Osteoblast (primary cell): ENCODE data around the gene SLC1A7. TPM values are rescaled to one million over a fixed set of nuclear protein-coding genes. Genes with fewer than 3 reads are reported as not detected.

Source experiments
- DNase-seq: peaks from one replicate; pipeline ENCODE4 v3.0.0; 2011; ENCODE audit warnings: low spot score, mixed read lengths; ENCODE audit not compliant: insufficient read length; ENCODE audit errors: missing footprints
- H2AFZ ChIP-seq: 2 replicates; pipeline ENCODE4 v1.6.0; 2011; ENCODE audit warnings: mild to moderate bottlenecking, low read length
- H3K27ac ChIP-seq: 2 replicates; pipeline ENCODE4 v1.5.1; 2011; ENCODE audit warnings: mild to moderate bottlenecking, low read depth, low read length, moderate library complexity
- H3K27me3 ChIP-seq: 2 replicates; pipeline ENCODE4 v1.6.0; 2012; ENCODE audit warnings: mild to moderate bottlenecking, control low read depth, inconsistent platforms, low read length, moderate library complexity; ENCODE audit not compliant: insufficient read depth
- H3K36me3 ChIP-seq: 2 replicates; pipeline ENCODE4 v1.5.1; 2011; ENCODE audit warnings: mild to moderate bottlenecking, low read length, control low read depth, moderate library complexity; ENCODE audit not compliant: insufficient read depth
- H3K4me1 ChIP-seq: 2 replicates; pipeline ENCODE4 v1.5.1; 2011; ENCODE audit warnings: mild to moderate bottlenecking, low read length, control low read depth, moderate library complexity; ENCODE audit not compliant: insufficient read depth
- H3K4me2 ChIP-seq: 2 replicates; pipeline ENCODE4 v1.6.0; 2011; ENCODE audit warnings: mild to moderate bottlenecking, low read length; ENCODE audit not compliant: insufficient read depth
- H3K4me3 ChIP-seq: fragments of 200-600 bp; sonication (generic); 3 replicates; pipeline ENCODE4 v1.5.1; 2012; ENCODE audit warnings: mild to moderate bottlenecking, low read length, inconsistent platforms; ENCODE audit not compliant: insufficient read depth
- H3K79me2 ChIP-seq: 2 replicates; pipeline ENCODE4 v1.6.0; 2012; ENCODE audit warnings: mild to moderate bottlenecking, low read length, control low read depth, inconsistent platforms; ENCODE audit not compliant: insufficient read depth
- H3K9me3 ChIP-seq: 2 replicates; pipeline ENCODE4 v1.5.1; 2011; ENCODE audit warnings: low read depth, low read length, control low read depth
- H4K20me1 ChIP-seq: 2 replicates; pipeline ENCODE4 v1.6.0; 2012; ENCODE audit warnings: mild to moderate bottlenecking, low read length, control low read depth; ENCODE audit not compliant: insufficient read depth
- CTCF ChIP-seq: IDR thresholded peaks from 2 replicates; pipeline ENCODE4 v1.5.1; 2011; ENCODE audit warnings: mild to moderate bottlenecking, low read depth, low read length, moderate library complexity; ENCODE audit errors: extremely low read depth
- total RNA-seq: library from RNA; depleted of rRNA; stranded (reverse); fragments of >200 nt; gene quantifications from 2 replicates; pipeline ENCODE4 v1.2.3, GENCODE V29; 2012

SLC1A7 gene
- total RNA-seq, 1 donor = 0.36 TPM

- no peak overlapping the region for H3K4me3 ChIP-seq
- H2AFZ ChIP-seq = peak overlapping the region; percentile 65
- no peak overlapping the region for H3K27ac ChIP-seq
- H3K9me3 ChIP-seq = no peaks in the 10 kb centered on the region
- H4K20me1 ChIP-seq = no peaks in the 10 kb centered on the region
- no peak for TF ChIP-seq CTCF
- H3K27me3 ChIP-seq = no peaks in the 10 kb centered on the region
- H3K36me3 ChIP-seq = no peaks in the 10 kb centered on the region
- DNase-seq = peak; percentile 72
- H3K4me1 ChIP-seq = peaks cover 7% of the 10 kb centered on the region
- peak overlapping the region; percentile 53 for H3K4me2 ChIP-seq
- no peaks in the 10 kb centered on the region for H3K79me2 ChIP-seq
These were observed 24.5 kb upstream of the SLC1A7 start for GRCh38 chr1:53166912-53167311.

GRCh38 chr1:53166366-53166765 lies 23.9 kb upstream of the SLC1A7 start:
- no peak for TF ChIP-seq CTCF
- H3K9me3 ChIP-seq = no peaks in the 10 kb centered on the region
- no peak overlapping the region for H3K4me3 ChIP-seq
- peaks cover 7% of the 10 kb centered on the region for H3K4me1 ChIP-seq
- no peaks in the 10 kb centered on the region for H3K27me3 ChIP-seq
- H3K36me3 ChIP-seq = no peaks in the 10 kb centered on the region
- H3K27ac ChIP-seq = no peak overlapping the region
- DNase-seq = no peak
- H3K79me2 ChIP-seq = no peaks in the 10 kb centered on the region
- H4K20me1 ChIP-seq = no peaks in the 10 kb centered on the region
- peak overlapping the region; percentile 53 for H3K4me2 ChIP-seq
- peak overlapping the region; percentile 65 for H2AFZ ChIP-seq

- DNase-seq = peak; percentile 42
- Histone ChIP-seq H3K9me3 (no peaks in the 10 kb centered on the region), H3K36me3 (no peaks in the 10 kb centered on the region), H3K79me2 (no peaks in the 10 kb centered on the region), H3K4me1 (peaks cover 7% of the 10 kb centered on the region), H3K27ac (no peak overlapping the region), H3K4me2 (no peak overlapping the region), H3K27me3 (no peaks in the 10 kb centered on the region), H2AFZ (no peak overlapping the region), H4K20me1 (no peaks in the 10 kb centered on the region), H3K4me3 (no peak overlapping the region)
- TF ChIP-seq CTCF = no peak
These were observed 23.0 kb upstream of the SLC1A7 start for GRCh38 chr1:53165408-53165961.

- peak; percentile 62 for DNase-seq
These were observed 20.9 kb upstream of the SLC1A7 start for GRCh38 chr1:53163291-53163768.

More at GRCh38 chr1:53163291-53163768, 20.9 kb upstream of the SLC1A7 start:
- Histone ChIP-seq H3K4me3 (no peak overlapping the region), H3K79me2 (no peaks in the 10 kb centered on the region), H3K27me3 (no peaks in the 10 kb centered on the region), H3K27ac (no peak overlapping the region), H3K9me3 (no peaks in the 10 kb centered on the region), H2AFZ (no peak overlapping the region), H3K4me2 (no peak overlapping the region), H4K20me1 (no peaks in the 10 kb centered on the region), H3K36me3 (no peaks in the 10 kb centered on the region), H3K4me1 (peaks cover 7% of the 10 kb centered on the region)
- TF ChIP-seq CTCF = no peak
